Right forelimb (tissue), 1 donor: ENCODE results near the gene HHATL.
A peak's percentile ranks its signal among the peaks of the same experiment; 100 is the strongest.

Experiments
- DNase-seq: peaks from one replicate; pipeline ENCODE4 v3.0.0-alpha.2; 2018

HHATL gene

DNA sequence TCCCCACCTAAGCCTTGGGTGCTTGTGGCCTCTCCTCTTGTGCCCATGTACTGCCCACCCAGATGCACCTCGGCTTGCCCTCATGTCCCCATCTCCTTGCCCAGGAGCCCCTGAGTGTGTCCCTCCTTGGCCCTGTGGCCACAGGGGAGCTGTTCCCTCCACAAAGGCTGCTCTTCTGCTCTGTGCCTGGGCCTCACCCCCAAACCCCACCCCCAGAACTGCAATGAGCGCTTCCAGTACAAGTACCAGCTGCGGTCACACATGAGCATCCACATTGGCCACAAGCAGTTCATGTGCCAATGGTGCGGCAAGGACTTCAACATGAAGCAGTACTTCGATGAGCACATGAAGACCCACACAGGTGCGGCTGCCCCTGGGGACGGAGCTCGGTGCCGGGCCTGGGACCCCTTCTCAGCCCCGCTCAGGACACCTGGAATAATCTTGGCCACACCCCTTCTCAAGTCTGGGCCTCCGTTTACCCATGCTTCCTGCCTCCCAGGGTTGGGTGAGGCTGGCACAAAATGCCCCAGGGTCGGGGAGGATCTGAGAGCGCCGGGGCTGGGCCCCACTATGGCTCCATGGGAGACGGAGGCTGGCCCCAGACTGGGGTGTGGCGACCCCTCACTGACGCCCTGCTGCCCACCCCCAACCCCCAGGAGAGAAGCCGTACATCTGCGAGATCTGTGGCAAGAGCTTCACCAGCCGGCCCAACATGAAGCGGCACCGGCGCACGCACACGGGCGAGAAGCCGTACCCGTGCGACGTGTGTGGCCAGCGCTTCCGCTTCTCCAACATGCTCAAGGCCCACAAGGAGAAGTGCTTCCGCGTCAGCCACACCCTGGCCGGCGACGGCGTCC, 38.8 kb downstream of the HHATL start:
- no peak for DNase-seq

DNA sequence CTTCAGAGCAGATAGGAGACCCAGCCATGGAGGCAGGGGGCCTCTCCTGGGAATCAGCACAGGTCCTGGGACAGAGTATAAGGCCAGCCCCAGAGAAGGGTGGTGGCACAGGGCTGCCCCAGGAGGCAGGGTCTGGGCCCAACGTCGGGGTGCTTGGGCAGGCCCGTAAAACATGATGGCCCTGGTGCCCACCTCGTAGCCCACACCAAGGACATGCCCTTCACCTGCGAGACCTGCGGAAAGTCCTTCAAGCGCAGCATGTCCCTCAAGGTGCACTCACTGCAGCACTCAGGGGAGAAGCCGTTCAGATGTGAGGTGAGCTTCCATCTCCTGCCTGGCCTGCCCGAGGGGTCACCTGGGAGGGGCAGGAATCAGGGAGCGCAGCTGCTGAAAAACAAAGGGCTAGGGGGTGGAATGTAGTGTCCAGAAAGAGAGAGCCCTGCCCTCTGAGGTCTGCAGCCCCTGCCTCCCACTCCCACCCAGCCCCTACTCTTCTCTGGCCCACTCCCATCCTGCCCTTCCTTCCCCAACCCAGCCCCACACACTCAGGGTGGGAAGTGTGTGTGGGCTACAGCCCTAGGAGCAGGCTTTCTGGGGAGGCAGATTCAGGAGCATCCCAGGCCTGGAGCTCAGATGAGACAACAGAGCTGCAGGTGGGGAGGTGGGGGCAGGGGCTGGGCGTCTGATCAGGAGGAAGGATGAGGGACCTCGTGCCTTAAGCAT, 39.6 kb downstream of the HHATL start:
- no peak for DNase-seq

DNA sequence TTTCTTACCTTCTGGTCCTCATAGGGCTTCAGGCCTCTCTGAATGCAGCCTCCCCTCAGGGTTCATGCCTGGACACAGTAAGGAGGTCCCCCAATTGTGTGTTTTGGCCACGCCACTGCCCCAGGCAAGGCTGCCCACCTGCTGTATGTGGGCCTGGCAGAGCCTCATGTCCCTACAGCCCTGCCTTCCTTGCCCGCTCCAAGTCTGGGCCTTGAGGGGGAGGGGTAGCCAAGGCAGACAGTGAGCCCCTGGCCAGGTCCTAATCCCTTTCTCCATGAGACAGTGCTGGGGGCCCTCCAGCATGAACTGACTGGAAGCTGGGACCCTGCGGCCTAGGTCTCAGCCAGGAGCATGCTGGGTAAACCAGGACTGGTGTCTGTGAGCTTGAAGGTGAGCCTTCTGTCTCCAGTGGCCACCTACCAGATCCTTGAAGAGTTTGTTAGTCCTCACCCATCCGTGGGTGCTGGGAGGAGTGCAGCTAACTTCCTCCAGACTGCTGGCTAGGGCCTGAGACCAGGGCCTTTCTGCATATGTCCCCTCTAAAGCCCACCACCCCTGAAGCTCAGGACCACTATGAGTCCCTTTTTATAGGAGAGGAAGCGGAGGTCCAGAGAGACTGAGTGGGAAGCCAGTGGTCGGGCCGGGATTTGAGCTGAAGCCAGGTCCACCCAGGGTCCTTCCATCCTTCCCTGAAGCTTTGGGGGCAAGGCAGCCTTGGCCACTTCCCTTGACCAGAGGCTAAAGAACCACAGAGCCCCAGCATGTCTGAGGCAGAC, 40.4 kb downstream of the HHATL start:
- DNase-seq, result no peak

DNA sequence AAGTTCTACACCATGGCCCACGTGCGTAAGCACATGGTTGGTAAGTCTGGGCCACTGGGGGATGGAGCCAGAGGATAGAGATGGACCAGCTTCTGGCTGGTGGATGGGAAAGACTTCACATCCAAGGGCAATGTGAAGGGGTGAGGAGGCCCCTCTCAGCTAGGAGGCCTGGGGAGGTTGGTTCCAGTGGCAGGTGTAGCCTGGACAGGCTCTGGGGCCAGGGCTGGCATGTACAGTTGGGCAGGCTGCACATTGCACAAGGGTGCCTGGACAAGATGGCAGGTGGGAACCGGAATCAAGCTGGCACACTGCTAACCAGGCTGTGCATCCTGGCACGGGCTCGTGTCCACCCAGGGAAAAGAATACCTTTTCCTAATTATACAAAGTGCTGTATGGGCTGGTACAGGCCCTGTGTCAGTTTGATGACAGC, 41.0 kb downstream of the HHATL start:
- DNase-seq, result no peak

DNA sequence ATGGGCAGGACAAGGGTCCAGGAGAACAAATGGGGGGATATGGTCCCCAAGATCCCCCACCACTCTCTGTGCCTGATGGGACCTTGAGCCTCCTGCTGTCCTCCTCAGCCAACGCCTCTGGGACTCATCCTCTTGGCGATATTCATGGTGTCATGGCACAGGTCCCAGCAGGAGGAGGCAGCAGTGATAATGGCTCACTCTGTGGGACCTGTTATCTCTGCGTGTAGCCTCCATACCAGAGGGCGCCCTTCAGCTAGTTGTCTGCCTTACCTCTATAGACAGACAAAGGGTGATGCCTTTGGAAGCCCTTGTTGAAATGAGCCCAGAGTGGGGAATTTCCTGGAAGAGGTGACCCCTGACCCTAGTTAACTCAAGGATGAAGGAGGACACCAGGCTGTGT, 41.7 kb downstream of the HHATL start:
- no peak for DNase-seq

DNA sequence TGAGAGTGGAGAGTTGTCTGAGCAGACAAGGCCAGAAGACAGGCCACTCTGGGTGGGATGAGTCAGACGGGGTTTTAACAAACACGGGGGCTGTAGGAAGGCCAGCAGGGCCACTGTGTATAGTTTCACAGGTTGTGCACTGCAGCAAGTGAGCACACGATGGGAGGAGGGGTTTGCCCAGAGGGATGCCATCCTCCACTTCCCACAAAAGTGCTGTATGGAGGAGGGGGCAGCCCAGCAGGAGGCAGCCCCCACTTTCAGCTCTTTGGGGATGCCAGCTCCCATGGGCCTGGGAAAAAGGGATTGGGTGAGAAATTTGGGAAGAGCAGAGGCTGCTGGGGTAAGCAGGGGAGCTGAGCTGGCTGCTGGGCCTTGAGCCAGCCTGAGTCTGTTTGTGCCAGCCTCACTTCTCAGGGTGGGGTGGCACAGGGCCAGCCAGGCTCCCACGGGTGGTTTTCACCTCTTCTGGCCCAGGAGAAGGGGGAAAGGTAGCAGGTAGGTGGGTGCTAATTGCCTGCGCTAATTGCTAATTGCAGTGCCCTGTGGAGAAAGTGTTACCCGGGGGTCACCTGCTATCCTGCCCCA, 42.4 kb downstream of the HHATL start:
- DNase-seq, result no peak

DNA sequence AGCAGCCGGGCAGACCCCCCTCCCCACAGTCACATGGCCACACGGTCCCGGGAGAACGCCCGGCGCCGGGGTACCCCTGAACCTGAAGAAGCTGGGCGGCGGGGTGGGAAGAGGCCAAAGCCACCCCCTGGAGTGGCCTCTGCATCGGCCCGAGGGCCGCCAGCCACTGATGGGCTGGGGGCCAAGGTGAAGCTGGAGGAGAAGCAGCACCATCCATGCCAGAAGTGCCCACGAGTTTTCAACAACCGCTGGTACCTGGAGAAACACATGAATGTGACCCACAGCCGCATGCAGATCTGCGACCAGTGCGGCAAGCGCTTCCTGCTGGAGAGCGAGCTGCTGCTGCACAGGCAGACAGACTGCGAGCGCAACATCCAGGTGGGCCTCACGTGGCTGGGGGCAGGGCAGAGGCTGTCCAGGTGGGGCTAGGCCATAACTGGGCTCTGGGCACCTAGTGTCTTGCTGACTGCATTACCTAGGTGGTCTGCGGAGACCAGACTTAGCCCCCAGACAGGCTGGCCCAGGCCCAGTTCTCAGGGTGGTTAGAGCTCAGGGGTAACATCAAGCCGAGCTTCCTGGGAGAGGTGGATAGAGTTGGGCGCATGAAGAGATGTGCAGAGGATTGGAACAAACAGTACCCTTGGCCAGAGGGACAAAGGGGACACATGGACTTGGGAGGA, 43.0 kb downstream of the HHATL start:
- DNase-seq, result no peak

DNA sequence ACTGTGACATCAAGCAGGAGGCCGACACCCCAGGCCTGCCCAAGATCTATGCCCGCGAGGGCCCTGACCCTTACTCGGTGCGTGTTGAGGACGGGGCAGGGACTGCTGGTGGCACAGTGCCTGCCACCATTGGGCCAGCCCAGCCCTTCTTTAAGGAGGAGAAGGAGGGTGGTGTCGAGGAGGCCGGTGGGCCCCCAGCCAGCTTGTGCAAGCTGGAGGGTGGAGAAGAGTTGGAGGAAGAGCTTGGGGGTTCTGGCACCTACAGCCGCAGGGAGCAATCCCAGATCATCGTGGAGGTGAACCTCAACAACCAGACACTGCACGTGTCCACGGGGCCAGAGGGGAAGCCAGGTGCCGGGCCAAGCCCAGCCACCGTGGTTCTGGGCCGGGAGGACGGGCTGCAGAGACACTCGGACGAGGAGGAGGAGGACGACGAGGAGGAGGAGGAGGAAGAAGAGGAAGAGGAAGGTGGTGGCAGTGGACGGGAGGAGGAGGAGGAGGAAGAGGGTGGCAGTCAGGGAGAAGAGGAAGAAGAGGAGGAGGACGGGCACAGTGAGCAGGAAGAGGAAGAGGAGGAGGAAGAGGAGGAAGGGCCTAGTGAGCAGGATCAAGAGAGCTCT, 43.7 kb downstream of the HHATL start:
- DNase-seq, result no peak

DNA sequence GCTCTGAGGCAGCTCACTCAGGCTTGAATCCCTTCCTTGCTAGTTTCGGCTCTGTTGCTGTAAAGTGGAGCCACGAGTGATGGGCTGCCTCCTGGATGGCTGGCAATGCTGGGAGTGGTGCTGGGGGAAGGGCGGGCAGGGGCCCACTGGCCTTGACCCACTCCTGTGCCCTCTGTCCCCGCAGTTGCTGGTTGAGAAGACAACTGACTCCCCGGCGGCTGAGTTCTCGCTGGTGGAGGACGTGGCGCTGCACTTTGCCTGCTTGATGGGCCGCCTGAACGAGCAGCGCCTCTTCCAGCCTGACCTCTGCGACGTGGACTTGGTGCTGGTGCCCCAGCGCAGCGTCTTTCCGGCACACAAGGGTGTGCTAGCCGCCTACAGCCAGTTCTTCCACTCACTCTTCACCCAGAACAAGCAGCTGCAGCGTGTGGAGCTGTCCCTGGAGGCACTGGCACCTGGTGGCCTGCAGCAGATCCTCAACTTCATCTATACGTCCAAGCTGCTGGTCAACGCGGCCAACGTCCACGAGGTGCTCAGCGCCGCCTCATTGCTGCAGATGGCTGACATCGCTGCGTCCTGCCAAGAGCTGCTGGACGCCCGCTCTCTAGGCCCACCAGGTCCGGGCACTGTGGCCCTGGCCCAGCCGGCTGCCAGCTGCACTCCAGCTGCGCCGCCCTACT, 44.4 kb downstream of the HHATL start:
- DNase-seq, result no peak

DNA sequence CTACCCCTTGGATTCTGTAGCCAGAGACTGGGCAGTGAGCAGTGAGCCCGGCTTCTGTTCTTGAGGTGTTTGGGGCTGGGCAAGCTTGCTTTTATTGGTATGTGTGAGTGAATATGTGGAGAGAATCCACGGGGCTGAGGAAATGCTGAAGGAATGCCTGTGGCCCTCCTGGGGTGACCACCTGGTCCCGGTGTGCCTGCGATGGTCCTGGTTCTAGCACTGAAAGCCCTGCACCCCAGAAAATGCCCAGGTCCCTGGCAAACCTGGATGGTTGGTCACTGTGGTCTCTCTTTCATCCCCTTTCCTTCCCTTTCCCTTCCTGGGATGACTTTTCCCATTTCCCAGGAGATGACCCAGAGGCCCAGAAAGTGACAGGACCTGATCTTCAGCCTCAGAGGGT, 44.9 kb downstream of the HHATL start:
- DNase-seq, result no peak

DNA sequence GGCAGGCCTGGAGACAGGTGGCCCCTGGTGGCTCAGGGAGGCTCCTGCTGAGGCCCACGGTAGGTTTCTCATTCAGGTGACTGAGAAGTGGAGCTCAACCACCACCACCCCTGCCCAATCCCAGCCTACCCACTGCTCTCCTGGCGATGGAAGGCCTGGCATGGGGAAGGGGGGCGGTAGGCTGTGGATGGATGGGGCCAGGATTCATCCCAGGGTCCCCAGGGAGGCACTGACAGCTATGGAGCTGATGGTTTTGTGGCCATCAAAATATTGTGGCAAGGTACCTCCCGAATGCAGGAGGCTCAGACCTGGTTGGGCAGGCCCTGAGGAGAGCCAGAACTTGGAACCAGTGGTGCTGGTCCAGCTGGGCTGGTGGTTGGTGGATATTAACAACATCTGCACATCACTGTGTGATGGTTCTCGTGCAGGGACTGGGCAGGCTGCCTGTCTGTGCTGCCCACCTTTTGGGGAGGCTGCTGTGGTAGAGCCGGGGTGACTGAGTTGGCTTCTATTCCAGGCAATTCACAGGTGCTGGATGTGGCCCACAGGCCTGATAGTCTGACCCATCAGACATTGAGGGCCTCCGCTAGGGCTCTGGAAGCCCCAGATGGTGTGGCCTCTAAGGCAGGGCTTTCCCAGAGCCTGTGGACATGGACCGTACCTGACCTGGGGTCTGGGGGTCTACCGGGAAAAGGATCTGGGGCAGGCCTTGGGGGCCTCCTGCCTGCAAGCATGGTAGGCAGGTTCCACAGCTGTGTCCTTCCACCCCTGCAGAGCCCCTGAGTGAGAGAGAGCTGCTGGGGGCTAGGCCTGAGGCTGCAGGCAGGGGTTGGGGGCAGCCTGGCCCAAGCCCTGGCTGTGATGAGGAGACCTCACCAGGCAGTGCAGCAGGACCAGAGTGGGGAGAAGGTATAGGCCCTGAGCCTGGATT, 45.7 kb downstream of the HHATL start:
- no peak for DNase-seq

DNA sequence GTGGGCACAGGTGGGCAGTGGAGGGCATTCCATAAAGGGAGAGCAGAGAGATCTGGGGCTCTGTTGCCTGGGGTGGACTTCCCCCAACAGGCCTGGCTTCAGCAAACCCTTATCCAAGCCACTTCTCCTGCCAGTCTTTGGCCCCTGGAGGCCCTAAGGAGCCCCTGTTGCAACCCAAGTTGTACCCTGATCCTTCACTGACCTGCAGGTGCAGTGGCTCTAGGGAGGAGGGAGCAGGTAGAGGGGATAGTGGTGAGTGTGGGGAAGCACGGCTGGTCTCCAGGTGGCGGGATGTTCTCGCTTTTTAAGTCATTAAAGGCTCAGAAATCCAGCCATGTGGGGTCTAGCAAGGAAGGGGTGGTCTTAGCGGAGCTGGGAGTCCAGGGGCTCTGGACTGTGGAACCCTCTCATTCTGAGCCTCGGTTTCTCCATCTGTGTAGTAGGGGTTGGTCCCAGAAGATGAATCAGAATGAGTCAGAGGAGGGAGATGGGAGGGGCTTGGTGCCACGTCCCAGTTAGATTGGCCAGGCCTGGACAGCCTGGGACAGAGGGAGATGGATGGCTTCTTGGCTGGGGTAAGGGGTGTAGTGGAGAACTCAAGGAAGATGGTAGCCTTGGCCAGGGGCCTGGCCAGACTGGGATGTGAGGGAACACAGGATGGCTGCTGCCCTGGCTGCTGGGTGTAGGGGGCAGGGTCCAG, 46.5 kb downstream of the HHATL start:
- DNase-seq, result no peak

DNA sequence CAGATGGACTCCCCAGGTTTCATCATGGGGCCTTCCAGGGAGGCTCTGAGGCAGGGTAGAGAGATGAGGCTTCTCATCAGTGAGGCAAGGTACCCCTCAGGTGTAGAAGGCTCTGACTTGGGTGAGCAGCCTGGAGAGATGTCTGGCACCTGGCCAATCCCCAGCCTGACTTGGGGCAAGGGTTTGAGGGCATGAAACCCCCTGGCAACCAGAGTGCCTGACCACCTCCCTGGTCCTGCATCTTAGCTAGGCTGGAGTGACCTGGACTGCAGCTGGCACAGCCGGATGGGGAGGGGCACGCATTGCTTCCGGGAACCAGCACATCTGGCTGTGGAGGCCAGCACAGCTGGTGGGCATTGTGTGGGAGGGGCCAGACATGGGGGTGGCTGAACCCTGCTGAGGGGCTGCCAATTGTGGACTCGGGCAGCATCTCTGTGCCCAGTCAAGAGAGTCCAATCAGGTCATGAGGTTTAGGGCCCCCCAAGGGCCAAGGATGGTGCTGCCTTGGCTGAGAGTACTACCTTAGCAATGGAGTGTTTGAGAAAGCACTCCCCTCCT, 47.2 kb downstream of the HHATL start:
- DNase-seq, result no peak

DNA sequence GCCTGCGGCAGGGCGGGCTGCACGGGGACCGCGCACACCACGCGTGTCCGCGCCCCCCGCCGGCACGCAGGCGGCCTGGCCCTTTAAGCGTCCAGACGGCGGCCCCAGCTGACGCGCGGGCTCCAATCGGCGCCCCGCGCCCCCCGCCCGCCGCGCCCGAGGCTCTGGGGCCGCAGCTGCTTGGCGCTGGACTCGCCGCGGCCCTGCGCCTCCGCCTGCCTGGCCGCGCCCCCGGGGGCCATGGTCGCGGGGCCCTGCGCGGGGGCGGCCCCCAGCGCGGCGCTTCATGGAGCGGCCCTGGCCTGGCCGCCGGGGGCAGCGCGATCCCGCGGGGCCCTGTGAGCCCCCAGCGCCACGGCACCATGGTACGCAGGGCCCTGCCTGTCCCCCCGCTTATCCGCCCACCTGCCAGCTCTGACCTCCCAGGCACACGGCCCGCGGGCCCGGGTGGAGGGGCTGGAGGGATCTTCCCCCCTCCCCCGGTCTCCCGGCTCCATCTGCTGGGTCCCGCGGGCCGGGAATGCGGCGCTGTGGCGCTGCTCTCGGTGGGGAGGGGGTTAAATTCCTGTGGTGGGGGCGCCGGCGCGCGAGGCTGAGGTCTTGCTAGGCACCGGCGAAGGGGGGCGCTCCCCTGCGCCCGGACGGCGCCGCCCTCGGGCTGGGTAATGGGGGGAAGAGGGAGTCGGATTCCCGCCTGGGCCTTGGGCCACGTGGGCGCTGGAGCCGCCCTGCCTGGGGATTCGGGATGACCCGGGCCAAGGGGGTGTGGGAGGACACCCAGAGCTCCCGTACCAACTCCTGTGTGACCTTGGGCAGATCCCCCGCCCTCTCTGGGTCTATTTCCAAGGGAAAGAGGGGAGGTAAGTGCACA, 48.0 kb downstream of the HHATL start:
- peak; percentile 75 for DNase-seq

DNA sequence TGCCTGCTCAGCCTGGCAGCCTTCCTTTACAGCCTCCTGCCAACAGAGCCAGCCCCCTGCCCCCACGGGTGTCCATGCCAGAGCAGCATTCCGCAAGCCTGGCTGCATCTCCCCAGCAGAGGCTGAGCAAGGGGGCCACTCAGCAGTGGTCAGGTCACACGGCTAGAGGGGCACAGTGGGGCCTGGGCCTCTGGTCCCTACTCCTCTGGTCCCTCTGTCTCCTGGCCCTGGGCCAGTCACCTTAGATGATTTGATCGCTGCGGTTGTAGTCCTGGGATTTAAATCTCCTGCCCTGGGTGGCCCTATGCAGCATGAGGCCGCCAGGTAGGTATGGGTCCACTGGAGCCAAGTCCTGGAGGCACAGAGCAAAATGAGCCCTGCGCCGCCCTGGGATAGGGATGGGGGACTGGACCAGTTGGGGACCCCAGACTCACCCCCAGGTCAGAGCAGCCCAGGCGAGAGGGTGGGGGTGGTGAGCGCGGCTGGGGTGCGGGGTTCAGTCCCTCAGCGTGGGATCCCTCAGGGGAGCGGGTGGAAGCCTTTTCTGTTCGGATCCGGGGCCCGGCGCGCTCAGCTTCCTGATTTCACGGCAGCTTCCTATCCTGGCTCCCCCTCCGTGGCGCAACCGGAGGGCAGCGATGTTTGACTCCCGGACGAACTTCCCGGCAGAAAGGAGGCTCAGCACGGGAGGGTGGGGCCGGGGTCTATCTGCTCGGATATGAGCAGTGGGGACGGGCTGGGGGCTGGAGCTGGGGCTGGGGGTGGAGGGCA, 48.9 kb downstream of the HHATL start, which contains the start of gene ZBTB47:
Gene ZBTB47 (plus strand): TSS at position 138 of the 771 bp plus-strand sequence. CDS start 4,659 bp downstream, outside the sequence.
- peak; percentile 76 for DNase-seq

DNA sequence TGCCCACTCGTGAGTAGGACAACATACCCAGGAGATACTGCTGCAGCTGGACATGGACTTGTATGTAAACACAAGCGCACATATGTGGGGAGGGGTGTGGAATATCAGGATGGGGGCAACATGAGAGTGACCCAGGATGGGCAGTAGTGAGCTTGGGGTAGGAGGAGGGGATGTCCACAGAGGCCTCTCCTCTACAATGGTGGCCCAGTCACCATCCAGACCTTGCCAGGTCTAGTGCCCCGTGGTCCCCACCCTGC, 49.4 kb downstream of the HHATL start:
- no peak for DNase-seq

DNA sequence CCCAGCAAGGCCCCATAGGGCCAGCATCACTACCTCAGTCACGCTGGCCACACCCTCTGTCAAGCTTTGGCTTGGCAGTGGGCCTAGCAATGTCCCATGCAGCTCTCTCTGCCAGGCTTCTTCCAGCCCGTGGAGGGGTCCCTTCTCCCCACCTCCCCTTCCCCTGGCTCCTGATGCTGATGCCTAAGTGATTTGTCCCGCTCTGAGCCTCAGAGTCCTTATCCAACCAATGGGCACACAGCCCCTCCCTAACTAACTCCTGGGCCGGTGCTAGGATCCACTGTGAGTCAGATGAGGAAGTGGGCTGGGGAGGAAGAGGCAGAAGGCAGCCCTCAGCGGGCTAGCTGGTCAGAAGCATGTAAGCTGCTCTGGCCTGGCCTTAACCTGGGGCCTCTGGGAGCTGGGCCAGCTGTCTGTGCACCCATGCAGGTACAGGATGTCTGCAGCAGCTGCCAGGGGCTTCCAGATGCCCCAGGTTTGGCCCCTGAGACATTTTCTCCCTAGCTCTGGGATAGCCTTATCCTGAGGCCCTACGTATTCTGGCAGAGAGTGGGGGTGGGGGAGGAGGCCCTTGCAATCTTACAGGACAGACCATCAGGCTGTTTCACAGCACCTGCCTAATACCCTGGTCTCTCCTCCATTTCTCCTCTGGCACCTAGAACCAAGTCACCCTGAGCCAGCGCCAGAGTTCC, 49.8 kb downstream of the HHATL start:
- no peak for DNase-seq
